PFSK-1 (cell line): ENCODE measurements around the gene ADGRA1.

Experiments used
- FOXP2 ChIP-seq: optimal IDR thresholded peaks from 2 replicates; pipeline ENCODE3; 2011; ENCODE audit warnings: borderline replicate concordance, control low read depth, inconsistent platforms; ENCODE audit not compliant: insufficient read depth; ENCODE audit errors: extremely low read length, extremely low read depth
- POLR2AphosphoS5 ChIP-seq: IDR thresholded peaks from 2 replicates; pipeline ENCODE4 v1.6.1; 2012; ENCODE audit warnings: low read depth, mild to moderate bottlenecking, control low read depth, low read length, moderate library complexity
- SIN3A ChIP-seq: IDR thresholded peaks from 2 replicates; pipeline ENCODE4 v1.6.1; 2012; ENCODE audit warnings: mild to moderate bottlenecking, low read length, moderate library complexity, borderline replicate concordance; ENCODE audit not compliant: insufficient read depth
- TAF1 ChIP-seq: IDR thresholded peaks from 2 replicates; pipeline ENCODE4 v1.6.1; 2012; ENCODE audit warnings: low read length, control low read depth, borderline replicate concordance; ENCODE audit not compliant: insufficient read depth
- TF ChIP-seq, protein P1 (sequence below), 2 experiments: IDR thresholded peaks; 2 replicates each; pipeline versions ENCODE4 v1.6.1 to v1.8.0; 2011 to 2012; ENCODE audit warnings: low read depth in 2 of 2, low read length in 2 of 2, control low read depth in 1 of 2, inconsistent platforms in 1 of 2, mild to moderate bottlenecking in 1 of 2, moderate library complexity in 1 of 2; ENCODE audit not compliant: insufficient read depth in 1 of 2

The ADGRA1 gene

DNA sequence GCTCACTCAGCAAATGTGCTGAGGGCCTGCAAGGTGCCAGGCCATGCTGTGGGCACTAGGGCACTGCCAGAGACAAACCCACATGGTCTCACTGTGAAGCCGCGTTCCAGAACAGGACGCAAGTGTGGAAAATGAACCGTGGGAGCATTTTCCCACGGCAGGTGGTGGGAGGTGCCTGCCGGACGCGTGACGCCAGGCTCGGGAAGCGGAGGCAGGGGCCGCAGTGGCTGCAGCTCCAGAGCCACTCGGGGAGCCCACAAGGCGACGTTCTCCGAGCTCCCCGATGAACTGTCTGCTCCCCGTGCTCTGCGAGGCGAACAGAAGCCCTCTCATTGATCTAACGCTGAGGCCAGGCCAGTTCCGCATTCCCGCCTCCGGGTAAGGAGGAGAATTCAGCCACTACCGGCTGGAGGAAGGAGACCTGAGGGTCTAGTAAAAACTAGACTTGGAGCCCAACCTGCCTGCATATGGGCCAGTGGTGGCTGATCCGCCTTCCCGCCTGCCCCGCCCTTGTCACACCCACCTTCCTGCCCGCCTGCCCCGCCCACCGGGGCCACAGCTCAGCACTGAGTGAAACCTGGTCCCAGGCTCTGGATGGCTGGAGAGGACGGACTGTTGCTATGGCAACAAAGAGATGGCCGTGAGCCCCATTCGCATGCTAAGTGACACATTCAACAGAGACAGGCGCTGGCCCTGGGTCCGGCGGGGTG, 13.1 kb downstream of the ADGRA1 start:
- TF ChIP-seq, protein P1, sequence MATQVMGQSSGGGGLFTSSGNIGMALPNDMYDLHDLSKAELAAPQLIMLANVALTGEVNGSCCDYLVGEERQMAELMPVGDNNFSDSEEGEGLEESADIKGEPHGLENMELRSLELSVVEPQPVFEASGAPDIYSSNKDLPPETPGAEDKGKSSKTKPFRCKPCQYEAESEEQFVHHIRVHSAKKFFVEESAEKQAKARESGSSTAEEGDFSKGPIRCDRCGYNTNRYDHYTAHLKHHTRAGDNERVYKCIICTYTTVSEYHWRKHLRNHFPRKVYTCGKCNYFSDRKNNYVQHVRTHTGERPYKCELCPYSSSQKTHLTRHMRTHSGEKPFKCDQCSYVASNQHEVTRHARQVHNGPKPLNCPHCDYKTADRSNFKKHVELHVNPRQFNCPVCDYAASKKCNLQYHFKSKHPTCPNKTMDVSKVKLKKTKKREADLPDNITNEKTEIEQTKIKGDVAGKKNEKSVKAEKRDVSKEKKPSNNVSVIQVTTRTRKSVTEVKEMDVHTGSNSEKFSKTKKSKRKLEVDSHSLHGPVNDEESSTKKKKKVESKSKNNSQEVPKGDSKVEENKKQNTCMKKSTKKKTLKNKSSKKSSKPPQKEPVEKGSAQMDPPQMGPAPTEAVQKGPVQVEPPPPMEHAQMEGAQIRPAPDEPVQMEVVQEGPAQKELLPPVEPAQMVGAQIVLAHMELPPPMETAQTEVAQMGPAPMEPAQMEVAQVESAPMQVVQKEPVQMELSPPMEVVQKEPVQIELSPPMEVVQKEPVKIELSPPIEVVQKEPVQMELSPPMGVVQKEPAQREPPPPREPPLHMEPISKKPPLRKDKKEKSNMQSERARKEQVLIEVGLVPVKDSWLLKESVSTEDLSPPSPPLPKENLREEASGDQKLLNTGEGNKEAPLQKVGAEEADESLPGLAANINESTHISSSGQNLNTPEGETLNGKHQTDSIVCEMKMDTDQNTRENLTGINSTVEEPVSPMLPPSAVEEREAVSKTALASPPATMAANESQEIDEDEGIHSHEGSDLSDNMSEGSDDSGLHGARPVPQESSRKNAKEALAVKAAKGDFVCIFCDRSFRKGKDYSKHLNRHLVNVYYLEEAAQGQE (IDR thresholded peaks at IDR 0.05; ENCODE audit: insufficient read depth in 1 of 2, low read depth in 2 of 2, low read length in 2 of 2) = no peak
- TF ChIP-seq POLR2AphosphoS5 (no peak), SIN3A (no peak), FOXP2 (no peak)

DNA sequence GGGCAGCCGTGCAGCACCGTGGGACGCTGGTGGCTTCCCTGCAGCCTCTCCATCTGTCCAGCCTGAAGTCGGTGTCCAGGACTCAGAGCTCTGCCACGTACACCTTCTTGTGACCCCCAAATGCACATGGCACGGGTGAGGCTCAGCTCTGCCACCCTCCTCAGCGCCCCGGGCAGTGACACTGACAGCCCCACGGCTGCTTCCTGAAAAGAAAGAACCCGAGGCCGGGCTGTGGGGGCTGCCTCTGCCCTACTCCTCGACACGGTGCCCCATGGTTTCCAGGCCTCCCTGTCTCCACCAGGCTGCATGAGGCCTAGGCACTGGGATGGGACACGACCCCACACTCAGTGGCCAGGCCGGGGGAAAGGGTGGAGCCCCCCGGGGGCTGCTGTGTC, 13.7 kb downstream of the ADGRA1 start:
- TF ChIP-seq SIN3A (no peak), POLR2AphosphoS5 (no peak), TAF1 (no peak), FOXP2 (no peak)
- TF ChIP-seq, protein P1 (IDR thresholded peaks at IDR 0.05; ENCODE audit: insufficient read depth in 1 of 2, low read depth in 2 of 2, low read length in 2 of 2) = no peak

DNA sequence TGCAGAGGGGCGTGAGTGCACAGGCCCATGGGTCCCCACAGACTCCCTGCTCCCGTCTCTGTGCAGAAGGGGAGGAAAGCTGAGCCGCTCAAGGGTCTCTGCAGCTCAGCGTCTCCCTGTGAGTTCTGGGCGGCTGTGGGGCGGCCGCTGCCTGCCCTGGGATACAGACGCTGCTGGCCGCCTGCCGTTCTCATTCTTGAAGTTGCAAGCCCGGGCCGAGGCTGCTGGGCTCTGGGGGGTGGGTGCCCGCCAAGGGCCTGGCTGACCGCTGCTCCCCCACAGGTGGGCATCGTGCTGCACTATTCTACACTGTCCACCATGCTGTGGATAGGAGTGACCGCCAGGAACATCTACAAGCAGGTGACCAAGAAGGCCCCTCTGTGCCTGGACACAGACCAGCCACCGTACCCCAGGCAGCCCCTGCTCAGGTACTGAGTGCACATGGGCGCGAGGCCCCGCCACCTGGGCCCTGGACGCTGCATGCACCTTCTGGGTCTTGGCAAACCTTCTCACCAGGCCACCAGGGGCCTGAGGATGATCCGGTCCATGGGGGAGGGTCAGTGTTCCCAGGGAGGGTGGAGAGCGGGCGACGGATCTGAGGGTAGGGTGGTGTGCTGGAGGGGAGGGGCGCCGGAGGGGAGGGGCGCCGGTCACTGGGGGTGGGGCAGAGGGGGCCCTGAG, 14.8 kb downstream of the ADGRA1 start:
- no peak for TF ChIP-seq POLR2AphosphoS5
- TF ChIP-seq, protein P1 (IDR thresholded peaks at IDR 0.05; ENCODE audit: insufficient read depth in 1 of 2, low read depth in 2 of 2, low read length in 2 of 2) = no peak

DNA sequence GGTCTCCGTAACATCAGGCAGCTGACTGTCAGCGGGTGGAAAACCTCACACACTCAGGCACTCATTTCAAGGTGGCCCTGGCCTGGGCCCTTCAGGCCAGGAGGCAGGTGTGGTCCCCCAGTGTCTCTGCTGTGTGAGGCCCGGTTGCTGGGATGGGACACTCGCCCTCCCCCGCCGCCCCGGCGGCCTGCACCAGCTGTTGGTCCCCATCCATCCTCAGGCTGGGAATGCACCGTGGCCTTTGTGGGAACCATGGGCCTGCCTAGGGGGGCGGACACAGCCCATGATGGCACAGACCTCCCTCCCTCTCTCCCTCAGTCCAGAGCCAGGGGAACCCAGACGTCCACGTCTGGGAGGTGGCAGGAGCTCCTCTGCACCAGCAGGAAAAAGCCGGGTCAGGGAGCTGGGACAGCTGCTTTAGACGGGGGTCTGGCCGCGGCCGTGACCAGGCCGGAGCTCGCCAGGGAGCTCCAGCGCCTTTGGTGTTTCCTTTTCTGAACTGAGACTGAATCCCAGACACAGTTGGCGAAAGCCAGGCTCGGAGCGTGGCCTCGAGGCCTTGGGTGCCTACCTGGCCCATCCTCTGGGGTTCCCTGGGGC, 15.7 kb downstream of the ADGRA1 start:
- TF ChIP-seq SIN3A (no peak), POLR2AphosphoS5 (no peak), TAF1 (no peak), FOXP2 (no peak)
- TF ChIP-seq, protein P1 (IDR thresholded peaks at IDR 0.05; ENCODE audit: insufficient read depth in 1 of 2, low read depth in 2 of 2, low read length in 2 of 2) = no peak
